Epithelial cell of proximal tubule (primary cell): ENCODE results near the gene FAM241B. TPM values are rescaled to one million over a fixed set of nuclear protein-coding genes. Genes with fewer than 3 reads are reported as not detected.

Experiments
- DNase-seq: peaks from one replicate; pipeline ENCODE4 v3.0.0-alpha.2; 2011; ENCODE audit warnings: low read depth
- H3K4me3 ChIP-seq: 2 replicates; pipeline ENCODE4 v1.5.1; 2011; ENCODE audit warnings: low read depth, mild to moderate bottlenecking, low read length
- CTCF ChIP-seq: conservative IDR thresholded peaks from 2 replicates; pipeline ENCODE4 v1.5.1; 2012; ENCODE audit warnings: low read depth, mild to moderate bottlenecking, low read length
- total RNA-seq: library from RNA; depleted of rRNA; stranded (reverse); fragments of >200 nt; gene quantifications from 2 replicates; pipeline ENCODE4 v1.2.3, GENCODE V29; 2015

Gene FAM241B
- total RNA-seq, 1 donor from 2014 or later: 4.2 TPM

GRCh38 chr10:69643779-69644657 lies 14.0 kb downstream of the FAM241B start:
- H3K4me3 ChIP-seq: no peak overlapping the region
- DNase-seq: no peak
- TF ChIP-seq CTCF: no peak

GRCh38 chr10:69644658-69645295 lies 14.7 kb downstream of the FAM241B start:
- DNase-seq: no peak
- TF ChIP-seq CTCF: peak; percentile 88
- no peak overlapping the region for H3K4me3 ChIP-seq

GRCh38 chr10:69645296-69646184 lies 15.5 kb downstream of the FAM241B start:
- TF ChIP-seq CTCF: no peak
- no peak overlapping the region for H3K4me3 ChIP-seq
- no peak for DNase-seq

GRCh38 chr10:69646185-69647060 lies 16.4 kb downstream of the FAM241B start:
- DNase-seq: no peak
- no peak for TF ChIP-seq CTCF
- no peak overlapping the region for H3K4me3 ChIP-seq

GRCh38 chr10:69647126-69647525 lies 17.1 kb downstream of the FAM241B start:
- DNase-seq: no peak
- no peak for TF ChIP-seq CTCF

GRCh38 chr10:69647819-69648218 lies 17.8 kb downstream of the FAM241B start:
- no peak for DNase-seq
- H3K4me3 ChIP-seq: no peak overlapping the region
- TF ChIP-seq CTCF: no peak

More at GRCh38 chr10:69647126-69647525, 17.1 kb downstream of the FAM241B start:
- H3K4me3 ChIP-seq: no peak overlapping the region
